Tibial nerve (tissue), 3 donors: ENCODE data around the gene PHYHIPL.
"Not testable (repeated sequence)": the region's sequence is repeated elsewhere in the genome, so short reads cannot be mapped to it uniquely, and the experiment has no call there.

Experiments
- CTCF ChIP-seq, 5 experiments: fragments of 200-600 bp in 3 of 5; fragments of 450-650 bp in 2 of 5; sonication (generic) in 3 of 5; IDR thresholded peaks; one replicate each; pipeline ENCODE4 v1.5.1; 2016 to 2019; ENCODE audit warnings: antibody characterized with exemption in 5 of 5, mild to moderate bottlenecking in 3 of 5, moderate library complexity in 2 of 5
- POLR2A ChIP-seq, 2 donors: fragments of 450-650 bp; IDR thresholded peaks; one replicate each; pipeline ENCODE4 v1.6.1; 2017; ENCODE audit warnings: antibody characterized with exemption in 2 of 2, mild to moderate bottlenecking in 2 of 2, moderate library complexity in 2 of 2

- TF ChIP-seq CTCF, POLR2A (IDR thresholded peaks at IDR 0.05): not testable (repeated sequence)
These were observed 47.2 kb downstream of the PHYHIPL start for GRCh38 chr10:59223597-59223996.
